Stomach (tissue), 4 donors: ENCODE results near the gene NT5DC4.

Experiments used
- CTCF ChIP-seq, 7 experiments: fragments of 450-650 bp in 4 of 7; fragments of 200-600 bp in 3 of 7; sonication (generic) in 3 of 7; IDR thresholded peaks; one replicate each; pipeline ENCODE4 v1.5.1; 2016 to 2019; ENCODE audit warnings: antibody characterized with exemption in 7 of 7, control low read depth in 2 of 7, mild to moderate bottlenecking in 1 of 7
- EP300 ChIP-seq: sonication (generic); formaldehyde crosslinking; IDR thresholded peaks from one replicate; pipeline ENCODE4 v1.6.1; 2017; ENCODE audit warnings: antibody characterized with exemption
- POLR2A ChIP-seq, 4 donors: fragments of 450-650 bp; IDR thresholded peaks; one replicate each; pipeline ENCODE4 v1.6.1; 2016; ENCODE audit warnings: antibody characterized with exemption in 4 of 4, control low read depth in 2 of 4, mild to moderate bottlenecking in 1 of 4, moderate library complexity in 1 of 4
- POLR2AphosphoS5 ChIP-seq, 3 donors: sonication (generic); formaldehyde crosslinking; IDR thresholded peaks; one replicate each; pipeline ENCODE4 v1.6.1; 2016; ENCODE audit warnings: antibody characterized with exemption in 3 of 3

GRCh38 chr2:112777036-112777435, 56.2 kb downstream of the NT5DC4 start:
- TF ChIP-seq CTCF (IDR thresholded peaks at IDR 0.05) (no peak), POLR2AphosphoS5 (IDR thresholded peaks at IDR 0.05) (no peak), POLR2A (IDR thresholded peaks at IDR 0.05) (no peak), EP300 (no peak)
